ENCODE results near the gene C21orf91. TPM values are rescaled to one million over a fixed set of nuclear protein-coding genes. Genes with fewer than 3 reads are reported as not detected.

C21orf91 gene
- total and polyA plus RNA-seq, 2 donors (not counting 1 experiment from before 2014, with no cell fraction given) = 6.7 to 32.3 TPM

DNA sequence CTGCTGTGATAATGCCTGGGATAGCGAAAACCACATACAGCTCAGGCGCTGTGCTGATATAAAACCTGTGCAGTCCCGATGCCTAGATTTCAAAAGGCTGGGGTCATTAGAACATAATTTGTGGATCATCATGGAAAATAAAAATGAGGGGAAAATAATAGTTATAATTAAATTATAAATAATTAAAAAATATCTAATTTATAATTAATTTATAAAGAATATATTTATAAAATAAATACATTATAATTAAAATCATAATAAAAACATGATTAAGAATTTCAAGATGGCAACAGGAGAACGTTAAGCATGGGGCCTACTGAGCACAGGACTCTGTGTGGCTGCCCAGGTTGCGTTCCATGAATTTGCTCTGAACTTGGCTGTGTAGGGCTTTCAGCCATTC is 53.9 kb downstream of the C21orf91 start:
- CTCF ChIA-PET = no interaction called here
- H3K4me2 ChIP-seq (replicated peaks; ENCODE audit: low read depth, low read length, poor library complexity, severe bottlenecking) = no peak overlapping the region
- no peak for TF ChIP-seq EZH2 (IDR thresholded peaks at IDR 0.05; ENCODE audit: borderline replicate concordance, insufficient read depth, low read depth, low read length, poor library complexity, severe bottlenecking)
- TF ChIP-seq, protein P1, sequence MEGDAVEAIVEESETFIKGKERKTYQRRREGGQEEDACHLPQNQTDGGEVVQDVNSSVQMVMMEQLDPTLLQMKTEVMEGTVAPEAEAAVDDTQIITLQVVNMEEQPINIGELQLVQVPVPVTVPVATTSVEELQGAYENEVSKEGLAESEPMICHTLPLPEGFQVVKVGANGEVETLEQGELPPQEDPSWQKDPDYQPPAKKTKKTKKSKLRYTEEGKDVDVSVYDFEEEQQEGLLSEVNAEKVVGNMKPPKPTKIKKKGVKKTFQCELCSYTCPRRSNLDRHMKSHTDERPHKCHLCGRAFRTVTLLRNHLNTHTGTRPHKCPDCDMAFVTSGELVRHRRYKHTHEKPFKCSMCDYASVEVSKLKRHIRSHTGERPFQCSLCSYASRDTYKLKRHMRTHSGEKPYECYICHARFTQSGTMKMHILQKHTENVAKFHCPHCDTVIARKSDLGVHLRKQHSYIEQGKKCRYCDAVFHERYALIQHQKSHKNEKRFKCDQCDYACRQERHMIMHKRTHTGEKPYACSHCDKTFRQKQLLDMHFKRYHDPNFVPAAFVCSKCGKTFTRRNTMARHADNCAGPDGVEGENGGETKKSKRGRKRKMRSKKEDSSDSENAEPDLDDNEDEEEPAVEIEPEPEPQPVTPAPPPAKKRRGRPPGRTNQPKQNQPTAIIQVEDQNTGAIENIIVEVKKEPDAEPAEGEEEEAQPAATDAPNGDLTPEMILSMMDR (IDR thresholded peaks at IDR 0.05) = no peak

DNA sequence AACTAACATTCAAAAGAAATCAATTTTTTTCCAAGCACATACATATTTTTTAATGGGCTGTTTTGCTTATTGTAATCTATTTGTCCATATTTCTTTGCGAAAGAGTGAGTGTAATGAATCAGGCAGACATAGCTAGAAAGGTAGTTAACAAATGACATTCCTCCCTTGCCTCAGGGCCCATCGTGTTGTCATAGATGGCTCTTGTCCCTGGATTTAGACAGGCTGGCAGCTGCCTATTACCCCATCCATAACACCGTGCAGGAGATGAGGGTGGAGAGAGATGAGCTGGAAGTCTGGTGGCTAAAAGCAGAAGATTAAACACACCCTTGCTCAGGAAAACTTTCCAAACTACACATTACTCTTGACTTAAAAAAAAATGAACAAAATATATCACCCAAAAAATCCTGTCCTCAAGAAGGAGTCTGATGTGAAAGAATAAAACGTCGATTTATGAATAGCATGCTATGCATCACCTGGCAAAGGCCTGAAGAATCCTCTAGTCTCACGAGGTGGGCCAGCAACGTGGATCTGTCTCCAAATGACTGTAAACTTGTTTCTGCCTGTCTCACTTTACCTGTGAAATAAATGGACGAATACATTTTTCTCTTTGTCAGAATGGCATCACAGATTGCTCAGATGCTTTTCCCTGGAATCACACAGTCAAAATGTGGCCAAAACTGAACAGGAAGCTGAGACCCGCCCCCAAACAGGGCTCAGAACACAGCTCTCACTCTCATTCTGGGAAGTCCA is 55.7 kb downstream of the C21orf91 start:
- DNase-seq (no peak), ATAC-seq (ENCODE audit: low read depth) (no peak)
- 81% methylated on average over 6 of the region's 9 CpGs for WGBS (ENCODE audit: insufficient coverage)
- no peak overlapping the region for H3K27ac ChIP-seq (ENCODE audit: low read length in 2 of 2)
- no peak overlapping the region for H3K4me3 ChIP-seq (ENCODE audit: control extremely low read depth in 1 of 5, extremely low read depth in 1 of 5, insufficient read depth in 1 of 5, low read depth in 2 of 5, low read length in 4 of 5)
- H4K20me1 ChIP-seq (ENCODE audit: control insufficient read depth, insufficient read depth, low read length, poor library complexity, severe bottlenecking) = no peaks in the 10 kb centered on the region
- no peak overlapping the region for H3K9ac ChIP-seq (ENCODE audit: low read length)
- intact Hi-C loops (cut with micrococcal nuclease) = no loop called here
- H3K4me1 ChIP-seq (ENCODE audit: control insufficient read depth in 2 of 2, insufficient read depth in 2 of 2, low read length in 2 of 2) = no peaks in the 10 kb centered on the region
- Mint-ChIP-seq H3K4me3 (no peak overlapping the region), H3K27me3 (no peaks in the 10 kb centered on the region), H3K9me3 (ENCODE audit: insufficient read depth) (no peaks in the 10 kb centered on the region), H3K4me1 (no peaks in the 10 kb centered on the region), H3K27ac (no peak overlapping the region)
- no peak overlapping the region for H3K4me2 ChIP-seq (replicated peaks; ENCODE audit: low read depth, low read length, poor library complexity, severe bottlenecking)
- H3K36me3 ChIP-seq (replicated peaks in 1 of 2; ENCODE audit: control extremely low read depth in 1 of 2, control insufficient read depth in 1 of 2, extremely low read depth in 1 of 2, insufficient read depth in 2 of 2, low read length in 1 of 2) = no peaks in the 10 kb centered on the region
- H3K27me3 ChIP-seq (replicated peaks in 1 of 4; ENCODE audit: control extremely low read depth in 1 of 4, control insufficient read depth in 3 of 4, insufficient read depth in 4 of 4, low read length in 3 of 4) = no peaks in the 10 kb centered on the region
- no peaks in the 10 kb centered on the region for H3K9me3 ChIP-seq (ENCODE audit: control extremely low read depth in 1 of 3, control insufficient read depth in 2 of 3, insufficient read depth in 1 of 3, low read length in 2 of 3)
- TF ChIP-seq, protein P1 (IDR thresholded peaks at IDR 0.05) = no peak
- no peak for TF ChIP-seq EZH2 (IDR thresholded peaks at IDR 0.05; ENCODE audit: borderline replicate concordance, insufficient read depth, low read depth, low read length, poor library complexity, severe bottlenecking)
- no peaks in the 10 kb centered on the region for H3K79me2 ChIP-seq (ENCODE audit: control insufficient read depth, insufficient read depth, low read length)
- ChIA-PET CTCF (no interaction called here), POLR2A (no interaction called here)
- H2AFZ ChIP-seq (ENCODE audit: insufficient read depth, low read depth, low read length, poor library complexity, severe bottlenecking) = no peak overlapping the region

More for the DNA sequence above, 53.9 kb downstream of the C21orf91 start:
- Mint-ChIP-seq H3K4me3 (no peak overlapping the region), H3K27ac (no peak overlapping the region), H3K9me3 (ENCODE audit: insufficient read depth) (no peaks in the 10 kb centered on the region), H3K27me3 (no peaks in the 10 kb centered on the region), H3K4me1 (no peaks in the 10 kb centered on the region)
- POLR2A ChIA-PET = interaction anchor here (0.5 kb wide), 1 partner anchor 137 kb away, joined by 6 read pairs; no protein-coding TSS in a partner anchor
- intact Hi-C loops (cut with micrococcal nuclease) = no loop called here
- Histone ChIP-seq H3K27ac (ENCODE audit: low read length in 2 of 2) (no peak overlapping the region), H2AFZ (ENCODE audit: insufficient read depth, low read depth, low read length, poor library complexity, severe bottlenecking) (no peak overlapping the region), H3K9me3 (ENCODE audit: control extremely low read depth in 1 of 3, control insufficient read depth in 2 of 3, insufficient read depth in 1 of 3, low read length in 2 of 3) (no peaks in the 10 kb centered on the region), H3K79me2 (ENCODE audit: control insufficient read depth, insufficient read depth, low read length) (no peaks in the 10 kb centered on the region), H3K4me3 (ENCODE audit: control extremely low read depth in 1 of 5, extremely low read depth in 1 of 5, insufficient read depth in 1 of 5, low read depth in 2 of 5, low read length in 4 of 5) (no peak overlapping the region), H3K9ac (ENCODE audit: low read length) (no peak overlapping the region), H3K27me3 (replicated peaks in 1 of 4; ENCODE audit: control extremely low read depth in 1 of 4, control insufficient read depth in 3 of 4, insufficient read depth in 4 of 4, low read length in 3 of 4) (no peaks in the 10 kb centered on the region), H3K36me3 (replicated peaks in 1 of 2; ENCODE audit: control extremely low read depth in 1 of 2, control insufficient read depth in 1 of 2, extremely low read depth in 1 of 2, insufficient read depth in 2 of 2, low read length in 1 of 2) (no peaks in the 10 kb centered on the region), H4K20me1 (ENCODE audit: control insufficient read depth, insufficient read depth, low read length, poor library complexity, severe bottlenecking) (no peaks in the 10 kb centered on the region), H3K4me1 (ENCODE audit: control insufficient read depth in 2 of 2, insufficient read depth in 2 of 2, low read length in 2 of 2) (no peaks in the 10 kb centered on the region)
- ATAC-seq (ENCODE audit: low read depth) (no peak), DNase-seq (no peak)
- 95% methylated on average over 2 of the region's 5 CpGs for WGBS (ENCODE audit: insufficient coverage)

Data from B cell (primary cell).